Bronchial epithelial cell (primary cell): Measurements from ENCODE around the gene ITGB7. TPM values are rescaled to one million over a fixed set of nuclear protein-coding genes. Genes with fewer than 3 reads are reported as not detected.
A peak's percentile ranks its signal among the peaks of the same experiment; 100 is the strongest.
"Not testable (repeated sequence)": the region's sequence is repeated elsewhere in the genome, so short reads cannot be mapped to it uniquely, and the experiment has no call there.

Source experiments
- DNase-seq: peaks from one replicate; pipeline ENCODE4 v3.0.0-alpha.2; 2010; ENCODE audit warnings: low read depth
- FAIRE-seq: peaks from 2 replicates; lab custom pipeline; 2011; peaks lifted over from hg19 to GRCh38; lab: Jason Lieb, UNC
- H3K27me3 ChIP-seq: 2 replicates; pipeline ENCODE4 v1.5.1; 2011; ENCODE audit warnings: low read length; ENCODE audit not compliant: control insufficient read depth, insufficient read depth
- H3K36me3 ChIP-seq: 2 replicates; pipeline ENCODE4 v1.5.1; 2011; ENCODE audit warnings: low read length; ENCODE audit not compliant: control insufficient read depth, insufficient read depth
- H3K4me3 ChIP-seq: 2 replicates; pipeline ENCODE4 v1.5.1; 2011; ENCODE audit warnings: mild to moderate bottlenecking, low read depth, low read length, control low read depth
- total RNA-seq: library from RNA; depleted of rRNA; stranded (reverse); fragments of >200 nt; gene quantifications from 2 replicates; pipeline ENCODE4 v1.2.1, GENCODE V29; 2014
- TF ChIP-seq, protein P1 (sequence below): IDR thresholded peaks from 2 replicates; pipeline ENCODE4 v1.5.1; 2011; ENCODE audit warnings: mild to moderate bottlenecking, moderate library complexity, low read length, control low read depth, inconsistent platforms; ENCODE audit not compliant: insufficient read depth, severe bottlenecking

The ITGB7 gene
- total RNA-seq, 1 donor from 2014 or later, result 8.4 TPM

- FAIRE-seq, result no peak
- TF ChIP-seq, protein P1, sequence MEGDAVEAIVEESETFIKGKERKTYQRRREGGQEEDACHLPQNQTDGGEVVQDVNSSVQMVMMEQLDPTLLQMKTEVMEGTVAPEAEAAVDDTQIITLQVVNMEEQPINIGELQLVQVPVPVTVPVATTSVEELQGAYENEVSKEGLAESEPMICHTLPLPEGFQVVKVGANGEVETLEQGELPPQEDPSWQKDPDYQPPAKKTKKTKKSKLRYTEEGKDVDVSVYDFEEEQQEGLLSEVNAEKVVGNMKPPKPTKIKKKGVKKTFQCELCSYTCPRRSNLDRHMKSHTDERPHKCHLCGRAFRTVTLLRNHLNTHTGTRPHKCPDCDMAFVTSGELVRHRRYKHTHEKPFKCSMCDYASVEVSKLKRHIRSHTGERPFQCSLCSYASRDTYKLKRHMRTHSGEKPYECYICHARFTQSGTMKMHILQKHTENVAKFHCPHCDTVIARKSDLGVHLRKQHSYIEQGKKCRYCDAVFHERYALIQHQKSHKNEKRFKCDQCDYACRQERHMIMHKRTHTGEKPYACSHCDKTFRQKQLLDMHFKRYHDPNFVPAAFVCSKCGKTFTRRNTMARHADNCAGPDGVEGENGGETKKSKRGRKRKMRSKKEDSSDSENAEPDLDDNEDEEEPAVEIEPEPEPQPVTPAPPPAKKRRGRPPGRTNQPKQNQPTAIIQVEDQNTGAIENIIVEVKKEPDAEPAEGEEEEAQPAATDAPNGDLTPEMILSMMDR, result no peak
- H3K27me3 ChIP-seq, result no peaks in the 10 kb centered on the region
- H3K36me3 ChIP-seq, result peaks cover 11% of the 10 kb centered on the region
- no peak for DNase-seq
- no peak overlapping the region for H3K4me3 ChIP-seq
These were observed 37.4 kb downstream of the ITGB7 start for GRCh38 chr12:53169644-53170043.

DNA sequence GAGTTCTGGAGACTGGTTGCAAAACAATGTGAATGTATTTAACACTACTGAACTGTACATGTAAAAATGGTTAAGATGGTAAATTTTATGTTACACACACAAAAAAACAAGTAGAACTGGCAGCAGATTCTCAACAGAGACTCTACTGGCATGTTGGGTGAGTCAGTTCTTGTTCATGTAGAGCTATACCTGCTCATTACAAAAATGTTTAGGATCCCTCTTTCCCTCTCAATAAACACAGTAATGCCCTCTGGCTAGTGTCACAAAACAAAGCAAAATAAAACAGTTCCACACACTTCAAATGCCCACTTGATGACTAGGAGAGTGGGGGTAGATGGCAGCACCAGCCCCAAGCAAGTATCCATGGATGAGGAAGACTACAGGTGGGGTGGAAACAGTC, 40.2 kb downstream of the ITGB7 start:
- TF ChIP-seq, protein P1, result no peak
- H3K27me3 ChIP-seq, result no peaks in the 10 kb centered on the region
- H3K4me3 ChIP-seq, result no peak overlapping the region
- peak; percentile 86 for FAIRE-seq
- peak; percentile 32 for DNase-seq
- peaks cover 11% of the 10 kb centered on the region for H3K36me3 ChIP-seq

GRCh38 chr12:53163008-53163407, 44.0 kb downstream of the ITGB7 start:
- not testable (repeated sequence) for DNase-seq, FAIRE-seq, H3K27me3 ChIP-seq, H3K36me3 ChIP-seq, H3K4me3 ChIP-seq

DNA sequence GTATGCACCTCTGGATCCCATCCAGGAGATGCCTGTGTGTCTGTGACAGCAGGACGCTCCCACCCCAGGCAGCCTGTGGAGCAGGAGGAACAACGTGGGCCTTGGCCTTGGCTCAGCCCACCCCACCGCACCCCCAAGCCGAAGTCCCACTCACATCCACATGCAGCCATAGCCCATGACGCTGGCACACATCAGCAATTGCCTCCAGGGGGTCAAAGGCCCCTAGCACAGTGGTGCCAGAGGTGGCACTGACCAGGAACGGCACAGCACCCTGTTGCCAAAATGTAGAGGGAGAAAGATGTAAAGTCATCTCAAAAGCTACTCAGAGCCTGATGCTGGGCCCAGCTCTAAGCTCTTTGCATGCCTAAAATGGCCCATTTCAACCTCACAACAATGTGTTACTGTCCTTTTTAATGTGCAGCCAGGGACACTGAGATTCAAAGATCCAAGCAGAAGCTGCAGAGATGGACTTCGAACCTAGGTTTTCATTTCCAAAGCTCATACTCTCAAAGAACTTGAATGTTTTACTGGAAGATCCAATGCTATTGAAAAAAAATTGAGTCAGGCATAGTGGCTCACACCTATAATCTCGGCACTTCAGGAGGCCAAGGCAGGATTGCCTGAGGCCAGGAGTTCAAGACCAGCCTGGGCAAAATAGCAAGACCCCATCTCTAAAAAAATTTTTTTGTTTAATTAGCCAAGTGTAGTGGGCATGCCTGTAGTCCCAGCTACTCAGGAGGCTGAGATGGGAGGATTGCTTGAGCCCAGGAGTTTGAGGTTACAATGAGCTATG, 45.7 kb downstream of the ITGB7 start:
- no peak overlapping the region for H3K4me3 ChIP-seq
- no peak for FAIRE-seq
- no peak for DNase-seq
- H3K27me3 ChIP-seq, result no peaks in the 10 kb centered on the region
- H3K36me3 ChIP-seq, result peaks cover 5% of the 10 kb centered on the region
- TF ChIP-seq, protein P1, result no peak

DNA sequence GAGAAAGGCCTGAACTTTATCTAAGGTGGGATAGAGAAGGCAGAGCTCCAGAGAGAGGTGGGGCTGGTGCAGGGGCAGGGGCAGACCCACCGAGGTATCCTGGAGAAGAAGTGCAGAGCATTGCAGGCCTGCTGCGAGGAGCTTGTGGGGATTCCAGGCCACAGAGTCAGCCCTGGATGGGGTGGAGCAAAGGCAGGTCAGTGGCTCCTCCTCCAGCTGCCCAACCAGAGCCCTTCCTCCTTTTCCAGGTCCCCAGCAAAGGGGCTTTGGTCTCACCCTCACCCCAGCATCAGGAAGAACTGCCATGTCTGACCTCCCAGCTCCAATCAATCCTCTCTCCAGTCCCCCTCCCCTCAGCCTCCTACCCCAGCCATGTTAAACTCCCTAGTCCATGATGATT, 46.4 kb downstream of the ITGB7 start:
- TF ChIP-seq, protein P1, result no peak
- Histone ChIP-seq H3K27me3 (no peaks in the 10 kb centered on the region), H3K4me3 (no peak overlapping the region), H3K36me3 (peaks cover 5% of the 10 kb centered on the region)
- no peak for FAIRE-seq
- DNase-seq, result no peak

- DNase-seq (no peak), FAIRE-seq (no peak)
- no peaks in the 10 kb centered on the region for H3K27me3 ChIP-seq
- peaks cover 5% of the 10 kb centered on the region for H3K36me3 ChIP-seq
- TF ChIP-seq, protein P1, result no peak
- no peak overlapping the region for H3K4me3 ChIP-seq
These were observed 47.1 kb downstream of the ITGB7 start for GRCh38 chr12:53160000-53160399.
